KMS-11 (cell line): ENCODE measurements around the gene ALG3.

ENCODE experiments used
- H2AFZ ChIP-seq: fragments of 200-600 bp; sonication (generic); 2 replicates; pipeline ENCODE4 v1.6.1; 2016; ENCODE audit warnings: antibody characterized with exemption, mixed run types, low read depth
- H3K27ac ChIP-seq: fragments of 200-600 bp; sonication (generic); 2 replicates; pipeline ENCODE4 v1.6.1; 2016; ENCODE audit warnings: mild to moderate bottlenecking, mixed run types
- H3K27me3 ChIP-seq: fragments of 200-600 bp; sonication (generic); 2 replicates; pipeline ENCODE4 v1.6.1; 2017; ENCODE audit warnings: mild to moderate bottlenecking, low read depth, mixed run types, moderate library complexity; ENCODE audit not compliant: insufficient read depth
- H3K36me3 ChIP-seq: fragments of 200-600 bp; sonication (generic); 2 replicates; pipeline ENCODE4 v1.6.1; 2017; ENCODE audit warnings: mild to moderate bottlenecking, mixed run types; ENCODE audit not compliant: insufficient read depth
- H3K4me1 ChIP-seq: fragments of 200-600 bp; sonication (generic); 2 replicates; pipeline ENCODE4 v1.6.1; 2016; ENCODE audit warnings: mild to moderate bottlenecking, low read depth, mixed run types; ENCODE audit not compliant: poor library complexity, severe bottlenecking
- H3K4me2 ChIP-seq: fragments of 200-600 bp; sonication (generic); 2 replicates; pipeline ENCODE4 v1.7.0; 2016; ENCODE audit warnings: mild to moderate bottlenecking, mixed run types
- H3K4me3 ChIP-seq: fragments of 200-600 bp; sonication (generic); IDR thresholded peaks from 2 replicates; pipeline ENCODE4 v1.6.1; 2017; ENCODE audit warnings: low read depth, low read length, mixed read lengths; ENCODE audit not compliant: insufficient read depth
- H3K79me2 ChIP-seq: fragments of 200-600 bp; sonication (generic); 2 replicates; pipeline ENCODE4 v1.6.1; 2016; ENCODE audit warnings: low read depth, mixed run types; ENCODE audit not compliant: insufficient read depth
- H3K9ac ChIP-seq: fragments of 200-600 bp; sonication (generic); 2 replicates; pipeline ENCODE4 v1.6.1; 2016; ENCODE audit warnings: mild to moderate bottlenecking, mixed run types
- H4K20me1 ChIP-seq: fragments of 200-600 bp; sonication (generic); 2 replicates; pipeline ENCODE4 v1.6.1; 2016; ENCODE audit warnings: mild to moderate bottlenecking, mixed run types; ENCODE audit not compliant: insufficient read depth
- CTCF ChIP-seq: fragments of 200-600 bp; sonication (generic); conservative IDR thresholded peaks from 2 replicates; pipeline ENCODE4 v1.6.1; 2017; ENCODE audit warnings: low read depth, mild to moderate bottlenecking, antibody characterized with exemption, low read length, moderate library complexity, mixed read lengths

Gene ALG3

GRCh38 chr3:184283681-184284080 lies 34.9 kb upstream of the ALG3 start:
- Histone ChIP-seq H3K4me3 (no peak overlapping the region), H3K27me3 (no peaks in the 10 kb centered on the region; the same call in 1 of the 2 replicates), H4K20me1 (no peaks in the 10 kb centered on the region), H3K36me3 (no peaks in the 10 kb centered on the region), H2AFZ (no peak overlapping the region), H3K4me1 (no peaks in the 10 kb centered on the region), H3K9ac (no peak overlapping the region), H3K4me2 (no peak overlapping the region), H3K27ac (no peak overlapping the region), H3K79me2 (no peaks in the 10 kb centered on the region)
- TF ChIP-seq CTCF, result no peak

DNA sequence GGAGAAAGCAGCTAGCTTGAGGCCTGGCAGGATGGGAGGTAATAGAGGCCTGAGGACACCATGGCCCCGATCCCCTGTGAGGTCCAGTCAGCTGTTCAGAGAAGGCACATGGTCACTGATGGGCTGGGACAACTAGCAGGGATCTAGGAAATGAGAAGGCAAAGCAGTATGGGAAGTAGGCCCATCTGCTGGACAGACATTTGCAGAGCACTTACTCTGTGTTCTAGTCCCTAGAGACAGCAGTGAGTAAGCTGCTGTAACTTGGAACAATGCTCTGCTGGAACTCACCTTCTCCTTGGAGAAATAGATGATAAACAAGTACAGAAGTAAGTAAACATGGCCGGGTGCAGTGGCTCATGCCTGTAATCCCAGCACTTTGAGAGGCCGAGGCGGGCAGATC lies 34.2 kb upstream of the ALG3 start:
- no peaks in the 10 kb centered on the region for H3K79me2 ChIP-seq
- H3K4me3 ChIP-seq, result no peak overlapping the region
- no peaks in the 10 kb centered on the region for H3K4me1 ChIP-seq
- no peak overlapping the region for H3K9ac ChIP-seq
- H2AFZ ChIP-seq, result no peak overlapping the region
- no peaks in the 10 kb centered on the region; the same call in 1 of the 2 replicates for H3K27me3 ChIP-seq
- TF ChIP-seq CTCF, result no peak
- H3K36me3 ChIP-seq, result no peaks in the 10 kb centered on the region
- no peaks in the 10 kb centered on the region for H4K20me1 ChIP-seq
- no peak overlapping the region for H3K27ac ChIP-seq
- H3K4me2 ChIP-seq, result no peak overlapping the region

DNA sequence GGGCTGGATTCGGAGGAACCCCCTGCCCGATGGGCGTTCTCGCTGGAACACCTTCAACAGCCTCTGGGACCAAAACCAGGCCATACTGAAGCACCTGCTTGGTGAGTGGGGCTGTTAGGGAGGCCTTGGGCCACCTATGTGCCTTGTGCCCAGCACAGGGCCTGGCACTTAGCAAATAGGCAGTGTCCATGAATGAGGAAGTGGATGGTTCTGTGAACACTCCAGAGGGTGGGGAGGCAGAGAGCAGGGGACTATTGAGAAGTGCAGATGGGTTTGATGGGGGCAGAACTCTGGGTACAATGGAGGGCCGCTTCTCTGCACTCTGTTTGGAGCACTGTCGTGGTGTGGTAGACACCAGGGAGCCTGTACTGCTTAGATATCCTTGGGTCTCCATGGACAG lies 28.6 kb upstream of the ALG3 start:
- Histone ChIP-seq H3K36me3 (no peaks in the 10 kb centered on the region), H3K9ac (no peak overlapping the region)

GRCh38 chr3:184275961-184276910 lies 27.5 kb upstream of the ALG3 start, which contains the start of gene ECE2:
TSS of gene ECE2 (plus strand) at chr3:184276022. CDS start at chr3:184276154, 132 bp downstream.
- Histone ChIP-seq H3K9ac (no peak within 1 kb of the TSS), H3K79me2 (no peaks in the 10 kb centered on the region), H3K4me2 (no peak within 1 kb of the TSS), H3K27ac (no peak within 1 kb of the TSS), H3K36me3 (no peaks in the 10 kb centered on the region), H2AFZ (no peak within 1 kb of the TSS), H3K4me3 (no peak within 1 kb of the TSS), H3K27me3 (peaks cover 3% of the 10 kb centered on the region; the same call in 1 of the 2 replicates), H4K20me1 (no peaks in the 10 kb centered on the region), H3K4me1 (no peaks in the 10 kb centered on the region)
- TF ChIP-seq CTCF, result no peak

More for the DNA sequence above, 28.6 kb upstream of the ALG3 start:
- Histone ChIP-seq H3K27ac (no peak overlapping the region), H2AFZ (no peak overlapping the region), H3K27me3 (peaks cover 3% of the 10 kb centered on the region; the same call in 1 of the 2 replicates), H3K4me3 (no peak overlapping the region), H3K79me2 (no peaks in the 10 kb centered on the region), H3K4me1 (no peaks in the 10 kb centered on the region), H3K4me2 (no peak overlapping the region), H4K20me1 (no peaks in the 10 kb centered on the region)
- no peak for TF ChIP-seq CTCF
